NCI-H526 (cell line): ENCODE data around the gene SMIM44.

ENCODE experiments used
- DNase-seq, 2 experiments: peaks; one replicate each; lab custom pipeline; 2025; lab: John Stamatoyannopoulos, UW

The SMIM44 gene

DNA sequence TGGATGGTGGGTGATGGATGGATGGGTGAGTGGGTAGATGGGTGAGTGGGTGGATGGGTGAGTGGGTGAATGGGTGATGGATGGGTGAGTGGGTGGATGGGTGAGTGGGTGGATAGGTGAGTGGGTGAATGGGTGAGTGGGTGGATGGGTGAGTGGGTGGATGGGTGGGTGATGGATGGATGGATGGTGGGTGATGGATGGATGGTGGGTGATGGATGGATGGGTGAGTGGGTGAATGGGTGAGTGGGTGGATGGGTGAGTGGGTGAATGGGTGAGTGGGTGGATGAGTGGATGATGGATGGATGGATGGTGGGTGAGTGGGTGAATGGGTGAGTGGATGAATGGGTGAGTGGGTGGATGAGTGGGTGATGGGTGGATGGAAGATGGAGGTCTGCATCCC, 5.7 kb downstream of the SMIM44 start:
- DNase-seq: no peak

DNA sequence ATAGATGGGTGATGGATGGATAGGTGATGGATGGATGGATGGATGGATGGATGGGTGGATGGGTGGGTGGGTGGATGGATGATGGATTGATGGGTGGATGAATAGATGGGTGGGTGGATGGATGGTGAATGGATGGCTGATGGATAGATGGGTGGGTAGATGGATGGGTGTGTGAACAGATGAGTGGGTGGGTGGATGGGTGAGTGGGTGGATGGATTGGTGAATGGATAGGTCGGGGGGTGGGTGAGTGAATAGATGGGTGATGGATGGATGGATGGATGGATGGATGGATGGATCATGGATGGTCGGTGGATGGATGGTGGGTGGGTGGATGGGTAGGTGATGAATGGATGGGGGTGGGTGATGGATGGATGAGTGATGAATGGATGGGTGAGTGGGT, 6.4 kb downstream of the SMIM44 start:
- DNase-seq: no peak

DNA sequence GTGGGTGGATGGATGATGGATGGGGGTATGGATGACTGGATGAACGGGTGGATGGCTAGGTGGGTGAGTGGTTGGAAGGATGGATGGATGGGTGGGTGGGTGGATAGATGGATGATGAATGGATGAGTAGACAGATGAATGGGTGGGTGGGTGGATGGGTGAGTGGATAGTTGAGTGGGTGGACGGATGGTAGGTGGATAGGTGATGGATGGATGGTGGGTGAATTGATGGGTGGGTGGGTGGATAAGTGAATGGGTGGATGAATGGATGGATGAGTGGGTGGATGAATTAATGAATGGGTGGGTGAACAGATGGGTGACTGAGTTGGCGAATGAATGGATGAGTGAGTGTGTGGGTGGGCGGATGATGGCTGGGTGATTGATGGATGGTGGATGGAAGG, 7.8 kb downstream of the SMIM44 start:
- DNase-seq: no peak

DNA sequence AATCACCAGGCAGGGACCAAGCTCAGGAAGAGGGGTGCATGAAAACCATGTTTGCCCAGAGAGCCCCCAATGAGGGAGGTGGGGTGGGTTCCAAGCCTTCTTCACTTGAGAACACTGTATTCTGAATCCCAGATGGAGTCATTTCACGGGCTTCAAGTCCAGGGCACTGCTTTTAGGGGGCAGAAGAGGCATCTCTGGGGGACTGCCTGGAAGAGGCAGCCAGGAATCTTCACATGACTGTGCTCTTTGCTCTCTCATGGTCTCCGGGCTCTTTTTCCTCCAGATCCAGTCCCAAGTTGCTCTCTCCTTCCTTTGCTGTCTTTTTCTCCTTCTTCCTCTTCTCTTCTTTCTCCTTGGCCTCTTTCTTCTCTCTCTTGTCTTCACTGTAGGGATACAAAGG, 8.6 kb downstream of the SMIM44 start:
- no peak for DNase-seq

DNA sequence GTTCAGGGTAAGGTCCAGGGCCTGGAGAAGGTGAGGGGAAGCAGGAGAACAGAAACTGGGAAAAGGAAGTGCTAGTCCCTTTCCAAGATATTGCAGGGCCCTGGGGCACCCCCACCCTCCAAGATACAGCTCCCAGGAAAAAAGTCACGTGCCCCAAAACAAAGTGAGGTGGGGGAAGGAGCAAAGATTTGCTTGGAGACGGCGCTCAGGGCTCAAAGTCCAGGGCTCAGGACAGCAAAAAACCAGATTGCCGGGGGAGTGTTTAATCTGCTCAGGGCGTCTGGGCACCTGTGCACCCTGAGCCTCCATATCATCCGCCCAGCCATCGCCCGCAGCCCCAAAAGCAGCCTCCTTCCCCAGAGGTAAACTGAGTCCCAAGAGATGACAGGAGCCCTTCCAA, 9.2 kb downstream of the SMIM44 start:
- DNase-seq: no peak

DNA sequence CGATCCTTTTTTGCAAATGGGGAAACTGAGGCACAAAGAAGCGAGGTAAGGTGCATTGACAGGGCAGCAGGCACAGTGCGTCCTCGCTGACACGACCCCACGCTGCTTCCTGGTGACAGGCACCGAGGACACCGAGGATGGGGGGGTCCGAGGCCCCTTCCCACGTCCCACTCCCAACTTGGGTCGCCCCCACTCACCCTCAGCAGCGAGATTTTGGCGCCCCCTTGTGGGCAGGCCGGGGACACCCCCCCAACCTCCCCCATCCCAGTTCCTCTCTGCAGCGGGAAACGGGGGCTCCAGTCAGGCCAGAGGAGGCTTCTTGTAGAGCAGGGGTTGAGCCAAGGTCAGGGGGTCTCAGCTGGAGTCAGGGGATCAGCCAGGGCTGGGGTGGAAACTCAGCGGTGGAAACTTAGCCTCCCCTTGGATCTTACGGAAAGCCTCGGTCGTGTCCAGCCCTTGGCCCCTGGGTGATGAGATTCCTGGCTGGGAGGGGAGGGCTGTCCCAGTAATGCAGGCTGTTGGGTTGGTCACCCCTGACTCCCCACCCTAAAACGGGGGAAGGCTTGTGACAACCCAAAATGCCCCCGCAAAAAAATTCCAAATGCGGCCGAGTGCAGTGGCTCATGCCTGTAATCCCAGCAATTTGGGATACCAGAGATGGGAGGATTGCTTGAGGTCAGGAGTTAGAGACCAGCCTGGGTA, 11.1 kb downstream of the SMIM44 start:
- DNase-seq: peak in 1 of 2 experiments; percentile 20

DNA sequence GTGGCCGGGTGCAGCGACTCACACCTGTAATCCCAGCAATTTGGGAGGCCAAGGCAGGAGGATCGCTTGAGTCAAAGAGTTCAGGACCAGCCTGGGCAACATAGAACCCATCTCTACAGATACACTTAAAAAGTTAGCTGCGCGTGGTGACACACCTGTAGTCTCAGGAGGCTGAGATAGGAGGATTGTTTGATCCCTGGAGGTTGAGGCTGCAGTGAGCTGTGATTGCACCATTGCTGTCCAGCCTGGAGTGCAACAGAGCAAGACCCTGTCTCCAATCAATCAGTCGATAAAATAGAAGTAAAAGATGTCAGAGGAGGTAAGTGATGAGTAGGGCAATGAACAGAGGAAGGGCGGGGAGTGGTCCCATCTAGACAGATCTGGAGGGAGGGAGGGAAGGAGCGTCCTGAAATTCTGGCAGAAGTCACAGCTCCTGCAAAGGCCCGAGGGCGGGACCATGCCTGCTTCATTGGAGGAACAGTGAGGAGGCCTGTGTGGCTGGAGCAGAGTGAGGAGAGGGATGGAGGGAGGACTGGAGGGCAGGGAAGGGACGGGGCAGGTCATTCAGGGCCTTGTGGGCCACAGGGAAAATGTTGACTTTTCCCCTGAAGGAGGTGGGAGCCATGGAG, 12.6 kb downstream of the SMIM44 start:
- DNase-seq: no peak

DNA sequence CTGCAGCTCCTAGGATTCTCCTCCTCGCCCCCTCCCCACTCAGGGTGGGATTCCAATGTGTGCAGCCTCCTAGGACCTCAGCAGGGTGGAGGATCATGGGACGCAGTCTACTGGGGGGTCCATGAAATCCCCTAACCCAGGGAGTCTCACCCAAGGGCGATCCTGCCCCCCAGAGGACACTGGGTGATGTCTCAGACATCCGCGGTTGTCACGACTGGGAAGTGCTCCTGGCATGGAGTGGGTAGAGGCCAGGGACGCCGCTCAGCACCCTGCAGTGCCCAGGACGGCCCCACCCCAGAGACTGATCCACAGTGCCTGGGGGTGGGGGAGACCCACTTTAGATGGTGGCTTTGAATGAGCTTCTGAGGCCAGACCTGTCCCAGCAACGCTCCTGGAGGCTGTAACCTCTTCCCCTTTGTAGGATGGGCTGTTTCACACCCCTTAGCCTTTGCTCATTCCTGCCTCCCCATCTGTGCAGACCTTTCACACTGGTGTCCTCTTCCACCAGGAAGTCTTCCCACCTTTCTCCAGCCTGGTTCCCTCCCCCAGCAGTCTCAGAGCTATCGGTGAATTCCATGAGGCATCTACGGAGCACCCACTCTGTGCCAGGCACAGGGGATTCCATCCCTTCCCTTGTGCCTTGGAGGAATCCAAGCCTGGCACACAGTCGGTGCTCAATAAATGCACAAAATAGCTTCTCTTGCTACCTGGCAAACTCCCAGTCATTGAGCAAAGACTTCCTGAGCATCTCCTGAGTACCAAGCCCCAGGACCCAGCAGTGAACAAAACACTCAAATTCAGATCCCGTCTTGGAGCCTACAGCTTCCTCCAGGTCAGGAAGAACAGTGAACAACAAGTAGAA, 13.4 kb downstream of the SMIM44 start:
- DNase-seq: no peak

DNA sequence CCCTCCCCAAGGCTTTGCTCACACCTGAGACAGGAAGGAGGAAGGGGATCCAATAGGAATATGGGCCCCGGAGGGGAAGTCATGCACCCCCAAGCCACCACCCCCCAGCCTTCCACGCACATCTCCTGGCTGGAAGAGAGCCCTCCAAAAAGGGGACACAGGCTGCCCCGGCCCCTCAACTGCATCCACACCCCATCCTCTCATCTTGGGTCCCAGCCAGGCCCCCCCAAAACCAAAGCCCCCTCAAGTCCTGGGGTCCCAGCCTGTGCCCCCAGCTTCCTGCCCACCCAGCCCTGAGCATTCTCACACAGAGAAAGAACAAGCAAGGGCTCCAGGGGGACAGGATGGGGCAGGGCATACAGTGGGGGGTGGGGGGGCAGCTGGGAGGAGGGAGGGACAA, 15.0 kb downstream of the SMIM44 start:
- no peak for DNase-seq

DNA sequence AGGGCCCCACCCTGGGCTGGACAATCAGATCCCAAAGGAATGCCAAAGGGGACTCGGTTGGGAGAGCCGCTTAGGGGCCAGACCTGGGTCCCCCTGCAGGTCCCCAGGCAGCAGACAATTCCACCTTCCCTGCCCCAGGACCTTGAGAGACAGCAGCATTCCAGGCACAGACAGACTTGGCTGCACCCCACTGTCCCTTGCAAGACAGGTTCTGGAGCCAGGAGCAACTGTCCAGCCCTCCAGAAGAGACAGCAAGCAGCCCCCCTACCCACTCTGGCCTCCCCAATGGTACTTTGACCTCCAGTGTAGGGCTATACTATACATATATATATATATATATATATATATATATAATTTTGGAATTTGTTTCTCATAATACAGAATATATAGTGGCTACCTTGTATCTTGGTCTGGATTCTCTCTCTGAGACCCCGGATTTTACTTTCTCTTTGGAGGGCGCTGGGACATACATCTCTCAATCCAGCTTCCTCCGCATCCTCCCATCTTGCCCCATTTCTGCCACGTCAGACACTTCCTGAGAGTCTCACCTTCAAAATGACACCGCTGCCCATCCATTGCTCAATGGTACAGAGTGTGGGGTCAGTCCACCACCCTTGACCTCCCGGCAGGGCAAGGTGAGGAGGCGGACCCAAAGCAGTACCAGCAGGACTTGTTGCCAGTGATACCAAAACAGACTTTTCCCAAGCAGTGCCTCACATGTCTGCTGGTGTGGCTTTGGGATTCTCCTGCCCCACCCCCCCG, 15.6 kb downstream of the SMIM44 start:
- DNase-seq: no peak

DNA sequence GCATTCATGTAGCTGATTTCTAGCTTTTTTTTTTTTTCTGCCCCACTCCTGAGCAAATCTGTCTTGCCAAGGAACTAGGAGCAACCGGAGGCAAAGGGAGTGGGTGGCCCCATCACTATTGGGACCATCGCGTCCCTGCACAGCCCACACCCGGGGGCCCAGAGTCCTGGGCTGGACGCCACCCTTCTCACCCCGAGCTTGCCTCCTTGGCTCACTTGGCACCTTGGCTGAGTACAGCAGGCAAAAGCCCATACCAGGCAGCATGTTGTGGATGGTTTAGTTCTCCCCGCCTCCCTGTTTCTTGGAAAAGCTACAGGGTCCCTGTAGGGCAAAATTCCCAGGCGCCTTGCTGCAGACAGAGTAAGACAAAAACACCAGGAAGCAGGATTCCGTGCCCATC, 16.6 kb downstream of the SMIM44 start:
- no peak for DNase-seq

DNA sequence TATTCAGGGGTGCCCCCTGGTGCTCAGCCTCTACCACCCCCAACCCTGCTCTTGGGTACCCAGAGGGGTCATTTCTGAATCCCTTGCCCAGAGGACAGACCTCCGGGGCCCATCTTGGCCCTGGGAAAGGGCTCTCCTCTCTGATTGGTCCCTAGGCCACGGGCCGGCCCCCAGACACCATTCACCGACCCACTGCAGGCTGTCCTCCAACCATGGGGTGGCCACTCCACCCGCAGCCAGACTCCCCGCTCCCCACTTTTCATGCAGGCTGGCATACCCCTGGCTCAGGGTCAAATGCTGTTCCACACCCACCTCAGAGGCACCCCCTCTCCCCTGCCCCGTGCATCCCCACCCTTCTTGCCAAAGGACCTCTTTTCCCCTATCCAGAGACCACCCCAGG, 17.7 kb downstream of the SMIM44 start:
- no peak for DNase-seq

DNA sequence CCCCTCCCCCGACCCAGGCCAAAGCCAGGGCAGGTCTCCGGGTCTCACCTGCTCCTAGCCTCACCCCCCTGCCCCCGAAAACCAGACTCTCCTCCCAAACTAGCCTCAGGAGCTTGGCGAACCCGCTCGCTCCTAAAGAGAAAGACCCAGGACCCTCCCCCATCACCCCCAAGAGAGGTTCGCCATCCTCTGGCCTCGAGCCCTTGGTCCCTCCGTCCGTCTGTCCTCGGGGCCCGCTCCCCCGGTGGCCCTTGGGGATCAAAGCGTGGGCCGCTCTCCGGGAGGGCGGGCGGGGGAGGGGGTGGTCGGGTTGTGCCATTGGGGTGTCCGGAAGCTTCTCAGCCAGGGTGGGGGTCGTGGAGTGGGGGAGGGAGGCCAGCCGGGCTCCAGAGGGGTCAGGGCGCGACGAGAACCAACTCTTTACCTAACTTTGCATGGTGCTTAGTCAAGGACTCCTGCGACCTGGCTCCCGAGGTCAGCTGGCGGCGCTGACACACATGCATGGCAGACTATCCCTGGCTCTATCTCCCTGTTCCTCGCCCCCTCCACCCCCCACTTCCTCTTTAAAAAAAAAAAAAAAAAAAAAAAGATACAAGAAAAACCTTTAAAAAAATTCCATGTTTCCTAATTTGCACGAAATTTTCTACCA, 18.5 kb downstream of the SMIM44 start:
- DNase-seq: no peak

DNA sequence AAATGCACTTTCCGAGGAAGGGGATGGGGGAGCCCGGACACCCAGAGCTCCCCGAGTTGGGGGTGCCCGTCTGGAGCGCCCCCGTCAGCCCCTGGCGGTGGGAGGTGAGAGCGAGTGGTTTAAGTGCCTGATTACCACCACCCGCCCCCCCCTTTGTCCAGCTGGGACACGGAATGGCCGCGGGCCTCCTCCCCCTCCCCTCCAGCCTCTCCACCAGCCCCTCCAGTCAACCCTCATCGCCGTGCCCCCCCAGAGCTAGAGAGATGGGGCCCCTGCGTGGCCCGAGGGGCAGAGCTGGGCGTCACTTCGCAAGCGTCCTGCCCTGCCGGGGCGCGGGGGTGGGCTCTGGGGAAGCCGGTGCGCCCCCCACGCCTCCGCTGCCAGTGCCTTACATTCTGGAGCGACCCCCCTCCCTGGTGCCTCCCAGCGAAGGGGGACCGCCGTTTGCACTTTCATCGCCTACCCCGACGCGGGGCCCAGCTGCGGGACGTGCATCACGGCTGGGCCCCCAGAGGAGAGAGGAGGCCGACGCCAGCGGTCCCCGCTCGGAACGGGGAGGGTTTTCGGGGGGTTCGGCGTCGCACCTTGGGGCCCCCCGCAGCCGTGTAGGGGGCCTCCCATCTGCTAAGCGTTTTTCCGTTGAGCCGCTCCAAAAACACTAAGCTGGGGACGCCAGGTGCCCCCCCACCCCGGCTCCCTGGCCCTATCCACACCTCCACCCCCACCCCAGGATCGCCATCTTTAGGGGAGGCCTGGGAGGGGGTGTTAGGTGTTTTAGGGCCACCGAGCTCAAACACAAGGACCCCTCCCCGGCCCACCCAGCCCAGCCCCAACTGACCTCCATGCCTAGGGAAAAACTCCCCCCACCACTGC, 19.3 kb downstream of the SMIM44 start:
- DNase-seq: no peak

DNA sequence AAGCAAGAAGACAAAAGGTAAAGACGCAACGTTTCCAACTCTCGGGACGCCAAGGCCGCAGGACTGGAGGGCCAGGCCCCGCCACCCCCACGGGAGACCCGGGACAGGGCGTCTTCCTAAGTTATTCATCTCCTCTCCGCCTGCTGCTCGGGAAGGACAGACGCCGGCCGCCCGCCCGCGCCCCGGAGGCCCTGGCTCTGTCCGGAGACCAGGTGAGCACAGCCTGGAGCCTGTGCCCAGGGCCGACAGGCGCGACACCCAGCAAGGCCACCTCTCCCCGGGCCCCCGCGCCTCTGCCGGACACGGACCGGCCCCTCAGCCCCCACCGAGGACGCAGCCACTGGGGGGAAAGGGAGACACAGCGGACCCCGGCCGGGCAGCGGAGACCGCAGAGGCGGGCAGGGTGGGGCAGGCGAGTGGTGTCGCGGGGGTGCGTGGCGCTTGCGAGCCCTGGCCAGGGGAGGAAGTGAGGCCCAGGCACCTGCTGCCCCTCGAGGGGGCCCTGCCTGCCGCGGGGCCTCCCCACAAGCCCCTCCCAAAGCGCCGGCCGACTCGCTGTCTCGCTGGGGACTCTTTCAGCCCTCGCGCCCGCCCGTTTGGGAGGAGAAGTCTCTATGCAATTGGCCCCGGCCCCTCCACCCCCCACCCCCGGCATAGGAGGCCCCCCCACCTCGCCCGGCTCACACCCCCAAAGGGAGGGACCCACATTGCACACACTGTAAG, 20.1 kb downstream of the SMIM44 start:
- DNase-seq: no peak

DNA sequence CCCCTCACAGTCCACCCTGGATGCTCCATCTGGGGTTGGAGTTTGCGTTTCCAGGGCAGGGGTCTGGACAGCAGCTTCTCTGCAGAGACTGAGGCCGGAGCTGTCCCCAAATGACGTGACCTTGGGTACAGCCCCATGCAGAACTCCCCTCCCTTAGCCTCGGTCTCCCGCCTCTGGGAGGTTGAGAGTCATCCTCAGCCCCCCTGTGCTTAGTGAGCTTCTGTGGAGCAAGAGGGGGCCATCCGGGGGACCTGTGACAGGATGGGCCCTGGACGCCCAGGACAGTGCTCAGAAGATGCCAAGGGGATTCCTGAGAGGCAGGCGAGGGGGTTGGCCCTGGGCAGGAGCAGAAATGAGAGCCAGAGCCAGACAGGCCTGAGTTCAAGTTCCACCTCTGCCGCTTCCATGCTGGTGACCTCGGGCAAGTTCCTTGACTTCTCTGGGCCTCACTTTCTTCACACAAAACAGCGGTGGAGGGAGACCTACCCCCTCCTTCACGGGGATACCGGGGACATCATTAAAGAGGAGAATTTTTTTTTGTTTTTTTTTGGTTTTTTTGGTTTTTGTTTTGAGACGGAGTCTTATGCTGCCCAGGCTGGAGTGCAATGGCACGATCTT, 23.2 kb downstream of the SMIM44 start:
- no peak for DNase-seq

DNA sequence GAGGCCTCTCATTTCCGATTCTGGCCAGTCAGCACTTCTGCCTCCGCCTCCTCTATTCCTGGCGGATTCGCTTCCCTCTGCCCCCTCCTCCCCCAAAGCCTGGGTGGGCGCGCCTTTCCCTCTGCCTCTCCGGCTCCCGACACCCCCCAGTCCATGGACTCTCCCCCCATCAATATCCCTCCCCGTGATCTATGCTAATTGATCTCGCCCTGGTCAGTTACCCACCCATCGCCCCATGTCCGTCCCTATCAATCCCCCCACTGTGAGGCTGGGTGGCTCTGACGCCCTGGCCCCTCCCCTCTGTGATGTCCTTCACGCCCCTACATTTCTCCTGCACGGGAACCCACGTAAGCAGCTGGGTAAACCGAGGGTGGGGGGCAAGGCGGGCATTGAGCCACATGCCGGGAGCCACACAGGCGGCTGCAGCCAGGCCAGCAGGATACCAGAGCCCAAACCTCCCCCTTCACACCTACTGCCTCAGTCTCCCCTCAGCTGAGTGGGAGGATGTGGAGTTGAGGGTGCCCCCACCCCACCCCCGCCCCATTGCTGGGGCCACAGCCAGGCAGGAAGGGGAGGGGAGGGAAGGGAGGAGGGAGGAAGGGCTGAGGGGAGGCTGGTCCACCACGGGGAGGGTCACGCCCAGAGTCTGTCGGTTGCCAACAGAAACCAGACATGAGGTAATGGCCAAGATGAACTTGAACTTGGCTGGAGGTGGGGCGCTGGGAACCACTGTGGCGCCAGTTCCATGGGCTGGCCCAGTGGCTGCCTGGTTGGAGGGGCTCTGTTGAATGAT, 24.0 kb downstream of the SMIM44 start:
- DNase-seq: no peak

DNA sequence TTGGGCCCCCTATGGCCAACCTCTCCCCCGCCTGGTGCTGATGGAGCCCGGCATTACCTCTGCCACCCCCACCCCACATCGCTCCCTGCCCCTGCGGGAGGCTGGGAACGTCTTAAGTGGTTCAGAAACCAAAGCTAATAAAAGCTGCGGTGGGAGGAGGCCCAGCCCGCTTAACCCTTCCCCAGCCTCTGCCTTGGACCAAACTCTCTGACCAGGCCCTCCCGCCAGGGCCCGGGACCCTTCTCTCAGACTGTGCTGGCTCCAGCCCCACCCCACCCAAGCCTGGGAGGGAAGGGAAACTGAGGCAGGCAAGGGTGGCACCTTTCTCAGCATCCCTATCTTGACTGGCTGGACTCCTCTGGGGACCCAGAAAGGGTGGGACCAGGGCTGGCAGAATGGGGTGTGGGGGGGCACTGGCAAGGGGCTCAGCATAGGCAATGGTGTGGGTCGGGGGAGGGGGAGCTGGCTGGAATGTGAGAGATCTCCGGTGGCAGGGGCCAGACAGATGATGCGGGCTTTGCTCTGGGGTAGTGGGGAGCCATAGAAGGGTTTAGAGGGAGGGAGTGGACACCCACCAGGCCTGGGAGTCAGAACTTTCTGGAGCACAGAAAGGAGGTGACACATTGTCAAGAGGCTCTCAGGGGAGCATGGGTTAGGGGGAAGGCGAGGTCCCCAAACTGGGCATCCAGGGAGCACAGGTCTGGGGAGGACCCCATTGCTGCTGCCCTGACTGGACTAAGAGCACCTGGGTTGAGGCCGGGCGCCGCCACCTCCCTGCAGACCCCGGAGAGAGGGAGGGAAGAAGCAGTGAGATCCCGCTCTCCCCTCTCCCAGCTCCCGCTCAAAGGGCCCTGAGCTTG, 24.8 kb downstream of the SMIM44 start:
- DNase-seq: no peak
